ENCODE data around the gene TSPAN33.
A peak's percentile ranks its signal among the peaks of the same experiment; 100 is the strongest.

TSPAN33 gene, protein sequence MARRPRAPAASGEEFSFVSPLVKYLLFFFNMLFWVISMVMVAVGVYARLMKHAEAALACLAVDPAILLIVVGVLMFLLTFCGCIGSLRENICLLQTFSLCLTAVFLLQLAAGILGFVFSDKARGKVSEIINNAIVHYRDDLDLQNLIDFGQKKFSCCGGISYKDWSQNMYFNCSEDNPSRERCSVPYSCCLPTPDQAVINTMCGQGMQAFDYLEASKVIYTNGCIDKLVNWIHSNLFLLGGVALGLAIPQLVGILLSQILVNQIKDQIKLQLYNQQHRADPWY

DNA sequence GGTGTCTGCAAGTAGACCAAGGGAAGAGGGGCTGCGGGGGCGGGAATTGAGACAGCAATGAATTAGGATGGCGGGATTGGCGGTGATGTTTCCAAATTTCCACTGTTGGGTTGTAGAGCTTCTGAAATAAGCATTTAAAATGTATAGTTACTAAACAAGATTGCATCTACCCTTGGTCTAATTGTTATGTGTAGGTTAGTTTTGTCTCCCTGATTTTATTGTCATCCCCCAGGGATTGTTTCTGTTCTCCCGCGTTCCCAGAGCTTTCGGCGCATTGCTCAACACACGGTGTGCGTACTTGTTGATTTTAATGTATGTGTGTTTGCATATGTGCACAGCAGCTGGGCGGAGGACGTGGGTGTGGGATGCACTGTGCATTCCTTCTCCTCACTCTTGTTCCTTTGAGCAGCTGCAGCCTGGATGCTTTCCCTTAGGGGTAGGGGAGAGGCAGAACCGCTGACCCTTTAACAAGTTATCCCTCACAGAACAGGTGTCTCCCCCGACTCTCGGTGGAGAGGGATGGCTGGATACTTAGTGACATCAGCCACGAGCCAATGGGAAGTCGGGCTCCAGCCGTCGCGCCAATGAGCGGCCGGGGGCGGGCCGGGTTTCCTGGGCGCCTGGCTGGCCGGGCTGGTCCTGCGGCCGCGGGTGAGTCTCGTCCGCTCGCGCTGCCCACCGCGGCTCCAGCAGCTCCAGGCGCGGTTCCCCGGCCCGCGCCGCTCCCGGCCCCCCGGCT is at the start of gene TSPAN33:
Gene TSPAN33 (plus strand): TSS at position 613 of the 739 bp plus-strand sequence. CDS start 274 bp downstream, outside the sequence.
- peaks cover 27% of the 10 kb centered on the region for H3K4me1 ChIP-seq (ENCODE audit: control insufficient read depth, insufficient read depth, low read length)
- H3K36me3 ChIP-seq (ENCODE audit: control insufficient read depth in 2 of 2, insufficient read depth in 2 of 2, low read length in 2 of 2) = no peaks in the 10 kb centered on the region
- no peak within 1 kb of the TSS for H3K27ac ChIP-seq (ENCODE audit: low read length)
- H3K27me3 ChIP-seq (ENCODE audit: control insufficient read depth in 1 of 2, insufficient read depth in 2 of 2, low read length in 2 of 2) = peaks cover 0 to 5% of the 10 kb centered on the region in 2 donors
- peak within 1 kb of the TSS in 1 of 2 donors; percentile 42 for H3K9ac ChIP-seq (ENCODE audit: low read length in 2 of 2)
- peak within 1 kb of the TSS; percentile 92 to 98 for H3K4me3 ChIP-seq (ENCODE audit: low read length in 2 of 2)
- no peaks in the 10 kb centered on the region for H3K9me3 ChIP-seq (ENCODE audit: control insufficient read depth in 2 of 2, low read length in 2 of 2)

DNA sequence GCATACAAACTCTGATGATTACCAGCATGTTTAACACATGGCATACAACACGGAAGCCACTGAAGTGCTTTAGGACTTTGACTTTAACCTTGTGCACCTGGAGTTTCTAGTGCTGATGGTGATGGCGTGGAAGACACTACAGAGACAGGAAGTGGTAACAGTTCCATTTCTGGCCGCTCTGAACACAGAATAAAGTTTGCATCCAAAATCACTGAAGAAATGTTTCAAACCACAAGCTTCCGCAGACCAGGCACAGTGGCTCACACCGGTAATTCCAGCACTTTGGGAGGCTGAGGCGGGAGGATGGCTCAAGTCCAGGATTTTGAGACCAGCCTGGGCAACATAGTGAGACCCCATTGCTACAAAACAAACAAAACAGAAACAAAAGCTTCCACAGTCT is 49.2 kb upstream of the TSPAN33 start:
- H3K9me3 ChIP-seq (ENCODE audit: control insufficient read depth in 2 of 2, low read length in 2 of 2) = no peaks in the 10 kb centered on the region
- no peak overlapping the region for H3K9ac ChIP-seq (ENCODE audit: low read length in 2 of 2)
- H3K4me3 ChIP-seq (ENCODE audit: low read length in 2 of 2) = no peak overlapping the region
- no peaks in the 10 kb centered on the region for H3K36me3 ChIP-seq (ENCODE audit: control insufficient read depth in 2 of 2, insufficient read depth in 2 of 2, low read length in 2 of 2)
- no peaks in the 10 kb centered on the region for H3K4me1 ChIP-seq (ENCODE audit: control insufficient read depth, insufficient read depth, low read length)
- peaks cover 0 to 3% of the 10 kb centered on the region in 2 donors for H3K27me3 ChIP-seq (ENCODE audit: control insufficient read depth in 1 of 2, insufficient read depth in 2 of 2, low read length in 2 of 2)
- no peak overlapping the region for H3K27ac ChIP-seq (ENCODE audit: low read length)

DNA sequence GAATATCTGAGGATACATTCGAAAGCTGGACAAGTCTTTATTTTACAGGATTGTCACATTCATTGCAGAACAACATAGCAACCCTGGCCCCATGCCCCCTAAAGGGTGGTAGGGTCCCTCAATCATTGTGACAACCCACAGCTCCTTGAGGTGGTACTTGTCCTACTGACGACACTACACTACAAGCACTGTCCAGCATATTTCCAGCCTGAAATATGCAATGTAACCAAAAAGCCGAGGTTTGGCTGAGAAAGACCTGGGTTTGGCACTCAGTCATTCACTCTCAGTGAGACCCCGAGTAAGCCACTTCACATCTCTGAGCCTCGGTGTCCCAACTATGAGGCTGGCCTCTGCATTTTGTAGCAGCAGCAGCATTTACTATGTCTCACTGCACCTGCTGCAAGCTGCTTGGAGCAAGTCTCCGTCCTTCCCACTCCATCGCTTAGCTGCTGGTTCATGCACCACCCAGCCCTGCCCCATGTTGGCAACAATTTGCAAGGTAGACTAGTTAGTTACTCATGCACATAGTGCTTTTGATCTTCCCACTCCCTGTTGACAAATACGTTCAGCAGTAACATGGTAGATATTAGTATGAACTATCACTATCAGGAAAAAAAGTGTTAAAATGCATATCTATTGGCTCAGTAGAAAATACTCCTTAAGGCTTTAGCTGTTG is 46.0 kb upstream of the TSPAN33 start:
- no peaks in the 10 kb centered on the region for H3K36me3 ChIP-seq (ENCODE audit: control insufficient read depth in 2 of 2, insufficient read depth in 2 of 2, low read length in 2 of 2)
- H3K4me3 ChIP-seq (ENCODE audit: low read length in 2 of 2) = no peak overlapping the region
- H3K27ac ChIP-seq (ENCODE audit: low read length) = no peak overlapping the region
- H3K9ac ChIP-seq (ENCODE audit: low read length in 2 of 2) = no peak overlapping the region
- peaks cover 0 to 3% of the 10 kb centered on the region in 2 donors for H3K27me3 ChIP-seq (ENCODE audit: control insufficient read depth in 1 of 2, insufficient read depth in 2 of 2, low read length in 2 of 2)
- no peaks in the 10 kb centered on the region for H3K9me3 ChIP-seq (ENCODE audit: control insufficient read depth in 2 of 2, low read length in 2 of 2)
- no peaks in the 10 kb centered on the region for H3K4me1 ChIP-seq (ENCODE audit: control insufficient read depth, insufficient read depth, low read length)

DNA sequence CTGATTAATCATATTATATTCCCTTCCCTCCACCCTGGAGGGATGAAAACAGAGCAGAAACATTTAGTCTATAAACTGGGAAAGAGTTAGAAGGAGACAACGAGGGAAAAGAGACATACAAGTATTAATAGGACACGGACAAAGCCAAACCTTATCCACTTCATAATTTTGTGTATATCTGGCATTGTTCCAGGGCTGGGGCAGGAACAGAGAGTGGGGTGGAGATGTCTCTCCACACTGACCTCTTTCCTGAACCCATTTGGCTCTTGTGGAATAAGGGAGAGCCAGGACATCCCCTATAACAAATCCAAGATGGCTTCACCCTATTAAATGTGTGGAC is 43.7 kb upstream of the TSPAN33 start:
- no peaks in the 10 kb centered on the region for H3K4me1 ChIP-seq (ENCODE audit: control insufficient read depth, insufficient read depth, low read length)
- H3K4me3 ChIP-seq (ENCODE audit: low read length in 2 of 2) = no peak overlapping the region
- H3K27me3 ChIP-seq (ENCODE audit: control insufficient read depth in 1 of 2, insufficient read depth in 2 of 2, low read length in 2 of 2) = peaks cover 0 to 3% of the 10 kb centered on the region in 2 donors
- no peak overlapping the region for H3K9ac ChIP-seq (ENCODE audit: low read length in 2 of 2)
- H3K27ac ChIP-seq (ENCODE audit: low read length) = no peak overlapping the region
- H3K36me3 ChIP-seq (ENCODE audit: control insufficient read depth in 2 of 2, insufficient read depth in 2 of 2, low read length in 2 of 2) = no peaks in the 10 kb centered on the region
- H3K9me3 ChIP-seq (ENCODE audit: control insufficient read depth in 2 of 2, low read length in 2 of 2) = no peaks in the 10 kb centered on the region

DNA sequence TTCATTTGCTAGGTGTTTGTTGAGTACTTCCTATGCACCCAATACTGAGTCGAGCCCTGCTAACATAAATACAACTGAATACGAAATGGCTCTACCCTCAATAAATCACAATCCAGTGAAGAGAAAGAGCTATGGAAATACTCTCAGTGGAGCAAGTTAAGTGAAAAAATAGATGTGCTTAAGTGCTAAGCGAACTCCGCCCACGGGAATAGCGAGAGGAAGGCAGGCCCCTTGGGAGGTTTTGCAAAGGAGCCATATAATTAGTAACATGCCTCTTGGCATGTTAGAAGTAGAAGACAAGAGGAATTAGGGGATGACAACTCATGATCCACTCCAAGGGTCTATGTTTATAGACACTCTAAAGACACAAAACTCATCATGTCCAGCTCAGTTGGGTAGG is 42.8 kb upstream of the TSPAN33 start:
- no peak overlapping the region for H3K9ac ChIP-seq (ENCODE audit: low read length in 2 of 2)
- no peaks in the 10 kb centered on the region for H3K4me1 ChIP-seq (ENCODE audit: control insufficient read depth, insufficient read depth, low read length)
- no peaks in the 10 kb centered on the region for H3K36me3 ChIP-seq (ENCODE audit: control insufficient read depth in 2 of 2, insufficient read depth in 2 of 2, low read length in 2 of 2)
- H3K9me3 ChIP-seq (ENCODE audit: control insufficient read depth in 2 of 2, low read length in 2 of 2) = no peaks in the 10 kb centered on the region
- no peak overlapping the region for H3K4me3 ChIP-seq (ENCODE audit: low read length in 2 of 2)
- no peak overlapping the region for H3K27ac ChIP-seq (ENCODE audit: low read length)
- no peaks in the 10 kb centered on the region for H3K27me3 ChIP-seq (ENCODE audit: control insufficient read depth in 1 of 2, insufficient read depth in 2 of 2, low read length in 2 of 2)

DNA sequence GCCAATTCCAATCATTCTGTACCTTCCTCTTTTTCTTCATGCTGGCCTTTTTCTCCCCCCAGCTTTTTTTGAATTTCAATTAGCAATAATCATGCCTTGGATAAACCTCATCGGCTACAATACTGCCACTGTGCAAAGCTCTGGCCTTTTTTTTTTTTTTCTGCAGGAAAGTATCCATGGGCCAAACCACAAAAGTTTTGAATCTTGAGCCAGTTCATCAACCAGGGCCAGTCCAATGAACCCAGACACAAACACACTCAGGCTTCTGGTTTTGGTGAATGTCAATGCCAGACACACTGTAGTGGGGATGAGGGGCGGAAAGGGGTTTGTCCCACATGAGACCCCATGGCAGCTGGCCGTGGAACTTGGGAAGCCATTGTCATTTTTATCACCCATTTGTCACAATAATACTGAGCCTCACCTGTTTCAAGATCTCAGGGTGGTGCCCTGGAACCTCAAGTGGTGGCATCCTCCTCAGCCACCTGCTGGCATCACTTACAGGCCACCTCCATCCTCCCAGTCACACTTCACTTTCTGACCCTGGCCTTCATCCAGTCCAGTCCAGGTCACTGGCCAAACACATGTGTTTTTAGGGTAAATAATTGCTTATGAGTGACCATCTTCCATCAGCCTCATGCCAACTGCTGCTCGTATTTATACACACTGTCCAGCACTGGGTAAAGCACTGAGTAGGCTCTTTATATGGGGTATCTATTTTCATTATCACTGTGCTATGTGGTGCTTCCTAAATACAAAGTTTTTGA is 40.8 kb upstream of the TSPAN33 start:
- no peaks in the 10 kb centered on the region for H3K4me1 ChIP-seq (ENCODE audit: control insufficient read depth, insufficient read depth, low read length)
- H3K4me3 ChIP-seq (ENCODE audit: low read length in 2 of 2) = no peak overlapping the region
- H3K36me3 ChIP-seq (ENCODE audit: control insufficient read depth in 2 of 2, insufficient read depth in 2 of 2, low read length in 2 of 2) = no peaks in the 10 kb centered on the region
- no peak overlapping the region for H3K9ac ChIP-seq (ENCODE audit: low read length in 2 of 2)
- no peaks in the 10 kb centered on the region for H3K27me3 ChIP-seq (ENCODE audit: control insufficient read depth in 1 of 2, insufficient read depth in 2 of 2, low read length in 2 of 2)
- no peaks in the 10 kb centered on the region for H3K9me3 ChIP-seq (ENCODE audit: control insufficient read depth in 2 of 2, low read length in 2 of 2)
- no peak overlapping the region for H3K27ac ChIP-seq (ENCODE audit: low read length)

DNA sequence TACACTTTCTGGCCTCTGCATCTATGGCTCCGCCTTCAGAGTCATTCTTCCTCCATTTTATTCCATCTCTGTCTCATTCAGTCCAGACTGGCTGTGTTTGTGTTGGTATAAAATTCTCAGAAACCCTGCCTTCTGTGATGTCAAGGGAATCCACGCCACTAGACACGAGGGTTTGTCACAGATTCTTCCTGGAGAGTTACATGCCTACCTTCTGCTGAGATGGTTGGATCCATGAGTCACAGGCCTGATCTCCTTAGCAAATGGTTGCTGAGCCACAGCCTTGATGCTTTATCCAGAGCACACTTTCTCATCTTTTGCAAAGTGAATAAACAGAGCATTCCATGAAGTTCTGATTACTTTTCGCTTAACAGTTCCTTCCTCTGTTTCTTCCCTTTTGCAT is 35.9 kb upstream of the TSPAN33 start:
- no peaks in the 10 kb centered on the region for H3K27me3 ChIP-seq (ENCODE audit: control insufficient read depth in 1 of 2, insufficient read depth in 2 of 2, low read length in 2 of 2)
- peaks cover 3% of the 10 kb centered on the region for H3K4me1 ChIP-seq (ENCODE audit: control insufficient read depth, insufficient read depth, low read length)
- no peaks in the 10 kb centered on the region for H3K36me3 ChIP-seq (ENCODE audit: control insufficient read depth in 2 of 2, insufficient read depth in 2 of 2, low read length in 2 of 2)
- no peak overlapping the region for H3K4me3 ChIP-seq (ENCODE audit: low read length in 2 of 2)
- no peak overlapping the region for H3K27ac ChIP-seq (ENCODE audit: low read length)
- H3K9ac ChIP-seq (ENCODE audit: low read length in 2 of 2) = no peak overlapping the region
- no peaks in the 10 kb centered on the region for H3K9me3 ChIP-seq (ENCODE audit: control insufficient read depth in 2 of 2, low read length in 2 of 2)

DNA sequence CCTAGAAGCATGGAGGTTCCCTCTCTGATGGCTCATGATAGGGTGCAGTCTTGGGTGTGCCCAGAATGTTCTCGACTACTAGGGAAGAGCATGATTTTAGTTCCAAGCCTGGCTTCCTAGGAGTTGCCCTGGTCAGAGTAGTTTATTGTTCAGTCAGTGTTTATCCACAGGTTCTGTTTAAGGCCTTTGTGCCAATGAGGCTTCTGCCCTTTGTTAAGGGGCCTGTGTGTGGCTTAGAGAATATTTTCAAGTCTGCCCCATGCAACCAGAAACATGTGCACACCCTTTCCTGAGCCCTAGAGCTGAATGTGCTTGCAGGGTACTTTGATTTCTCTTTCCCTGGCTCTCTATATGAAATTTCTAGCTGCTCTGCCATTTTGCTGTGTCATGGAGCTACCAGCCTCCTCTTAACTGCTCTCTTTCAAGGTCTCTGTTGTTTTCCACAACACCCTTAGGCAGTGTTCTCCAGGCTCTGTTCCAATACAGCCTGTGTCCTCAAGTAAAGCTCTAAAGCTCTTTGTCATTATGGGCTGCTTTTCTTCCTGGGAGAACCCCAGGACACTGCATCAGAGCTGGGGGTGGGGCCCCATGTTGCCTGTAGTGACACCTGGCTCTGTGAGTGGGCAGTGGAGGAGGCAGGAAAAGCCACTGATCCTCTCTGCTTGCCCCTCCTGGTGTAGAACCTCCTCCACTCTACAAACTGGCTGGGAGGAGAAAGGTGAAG is 34.1 kb upstream of the TSPAN33 start:
- Histone ChIP-seq H3K9ac (ENCODE audit: low read length in 2 of 2) (no peak overlapping the region), H3K4me3 (ENCODE audit: low read length in 2 of 2) (no peak overlapping the region), H3K27me3 (ENCODE audit: control insufficient read depth in 1 of 2, insufficient read depth in 2 of 2, low read length in 2 of 2) (no peaks in the 10 kb centered on the region), H3K4me1 (ENCODE audit: control insufficient read depth, insufficient read depth, low read length) (peaks cover 3% of the 10 kb centered on the region), H3K27ac (ENCODE audit: low read length) (no peak overlapping the region), H3K9me3 (ENCODE audit: control insufficient read depth in 2 of 2, low read length in 2 of 2) (peaks cover 0 to 4% of the 10 kb centered on the region in 2 donors), H3K36me3 (ENCODE audit: control insufficient read depth in 2 of 2, insufficient read depth in 2 of 2, low read length in 2 of 2) (no peaks in the 10 kb centered on the region)

DNA sequence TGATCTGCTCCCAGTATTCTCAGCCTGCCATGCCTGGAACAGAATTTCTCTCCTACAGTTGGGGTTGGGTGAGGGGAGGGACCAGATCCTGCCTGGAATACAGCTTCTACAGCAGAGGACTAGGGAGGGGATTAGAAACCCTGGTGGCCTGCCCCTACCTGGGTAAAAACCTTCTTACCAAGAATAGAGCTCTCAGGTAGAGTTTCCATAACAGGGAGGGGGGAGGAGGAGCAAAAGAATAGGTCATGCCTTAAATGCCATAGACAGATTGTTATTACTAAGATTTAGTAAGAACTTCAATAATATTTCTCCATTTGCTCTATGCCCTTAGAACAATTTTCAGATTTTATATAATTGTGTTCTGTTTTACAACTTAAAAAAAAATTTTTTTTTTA is 33.5 kb upstream of the TSPAN33 start:
- H3K27ac ChIP-seq (ENCODE audit: low read length) = no peak overlapping the region

DNA sequence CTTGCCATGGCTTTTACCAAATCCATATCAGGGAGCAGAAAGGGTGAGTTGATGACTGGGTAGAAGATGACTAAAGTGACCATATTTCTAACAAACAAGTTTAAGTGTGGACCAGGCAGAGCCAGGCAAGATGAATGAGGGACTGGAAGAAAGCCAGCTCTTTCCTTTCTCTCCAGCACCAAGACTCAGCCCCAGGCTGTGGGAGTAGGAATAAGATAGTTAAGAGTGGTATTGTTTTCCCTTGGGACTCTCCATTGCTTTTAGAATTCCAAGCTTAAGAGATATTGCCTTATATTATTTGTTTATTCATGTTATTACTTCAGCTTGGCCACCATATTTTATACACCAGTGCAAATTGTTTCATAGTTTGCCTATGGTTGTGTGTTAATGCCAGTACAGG is 28.8 kb upstream of the TSPAN33 start:
- H3K9ac ChIP-seq (ENCODE audit: low read length in 2 of 2) = no peak overlapping the region
- no peak overlapping the region for H3K4me3 ChIP-seq (ENCODE audit: low read length in 2 of 2)
- no peaks in the 10 kb centered on the region for H3K36me3 ChIP-seq (ENCODE audit: control insufficient read depth in 2 of 2, insufficient read depth in 2 of 2, low read length in 2 of 2)
- H3K4me1 ChIP-seq (ENCODE audit: control insufficient read depth, insufficient read depth, low read length) = no peaks in the 10 kb centered on the region
- H3K9me3 ChIP-seq (ENCODE audit: control insufficient read depth in 2 of 2, low read length in 2 of 2) = peaks cover 0 to 11% of the 10 kb centered on the region in 2 donors
- no peaks in the 10 kb centered on the region for H3K27me3 ChIP-seq (ENCODE audit: control insufficient read depth in 1 of 2, insufficient read depth in 2 of 2, low read length in 2 of 2)
- H3K27ac ChIP-seq (ENCODE audit: low read length) = no peak overlapping the region

More for the DNA sequence above, 33.5 kb upstream of the TSPAN33 start:
- Histone ChIP-seq H3K4me3 (ENCODE audit: low read length in 2 of 2) (no peak overlapping the region), H3K4me1 (ENCODE audit: control insufficient read depth, insufficient read depth, low read length) (peaks cover 3% of the 10 kb centered on the region), H3K9me3 (ENCODE audit: control insufficient read depth in 2 of 2, low read length in 2 of 2) (peaks cover 0 to 8% of the 10 kb centered on the region in 2 donors), H3K9ac (ENCODE audit: low read length in 2 of 2) (no peak overlapping the region), H3K36me3 (ENCODE audit: control insufficient read depth in 2 of 2, insufficient read depth in 2 of 2, low read length in 2 of 2) (no peaks in the 10 kb centered on the region), H3K27me3 (ENCODE audit: control insufficient read depth in 1 of 2, insufficient read depth in 2 of 2, low read length in 2 of 2) (no peaks in the 10 kb centered on the region)

Measured in stomach smooth muscle (tissue), 2 donors.